Fibroblast of skin of back (primary cell): Measurements from ENCODE around the gene TNS1.

Experiments used
- DNase-seq: peaks from one replicate; pipeline ENCODE4 v3.0.0-alpha.2; 2013

Gene TNS1

DNA sequence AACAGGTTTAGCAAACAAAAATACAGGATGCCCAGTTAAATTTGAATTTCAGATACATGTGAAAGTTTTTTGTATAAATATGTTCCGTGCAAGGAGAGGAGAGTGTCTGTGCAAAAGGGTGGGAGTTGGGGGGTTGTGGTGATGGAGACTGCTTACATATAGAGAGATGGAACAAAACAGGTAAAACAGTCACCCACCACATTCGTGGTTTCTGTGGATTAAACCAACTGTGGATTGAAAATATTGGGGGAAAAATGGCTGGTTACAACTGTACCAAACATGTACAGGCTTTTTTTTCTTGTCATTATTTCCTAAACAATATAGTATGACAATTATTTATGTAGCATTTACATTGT lies 245.7 kb downstream of the TNS1 start:
- DNase-seq = no peak

- DNase-seq = peak; percentile 62
Measured at GRCh38 chr2:217756375-217757107, 246.3 kb downstream of the TNS1 start.

DNA sequence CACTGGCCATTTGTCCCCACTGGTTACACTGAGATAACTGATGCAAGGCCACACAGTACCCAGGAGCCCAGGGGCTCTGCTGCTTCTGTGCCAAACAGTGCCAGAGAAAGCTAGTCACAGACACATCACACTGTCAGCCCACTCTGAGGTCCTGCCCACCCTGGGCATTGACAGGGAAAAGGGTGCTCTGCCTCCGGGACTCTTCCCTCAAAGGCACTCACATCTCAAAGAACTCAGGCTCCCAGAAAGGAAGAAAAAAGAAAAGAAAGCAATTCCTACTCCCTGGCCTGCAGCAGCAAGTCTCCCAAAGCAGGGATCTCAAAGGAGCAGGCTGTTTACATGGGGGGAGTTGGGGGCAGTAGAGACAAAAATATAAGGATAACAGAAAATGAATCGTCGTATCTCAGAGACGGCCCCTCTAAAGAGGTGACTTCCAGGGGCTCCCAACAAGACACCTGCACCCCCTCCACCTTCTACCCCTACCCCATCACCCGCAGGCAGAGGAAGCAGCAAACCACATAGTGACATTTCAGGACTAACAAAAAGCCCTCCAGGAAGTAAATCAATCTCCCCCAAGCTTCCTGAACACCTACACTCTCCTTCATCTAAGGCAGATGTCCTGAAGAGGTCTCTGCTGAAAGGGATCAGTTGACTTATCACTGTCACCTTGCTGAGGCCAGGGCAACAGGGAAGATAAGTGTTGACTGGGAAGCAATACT lies 247.6 kb downstream of the TNS1 start:
- no peak for DNase-seq

DNA sequence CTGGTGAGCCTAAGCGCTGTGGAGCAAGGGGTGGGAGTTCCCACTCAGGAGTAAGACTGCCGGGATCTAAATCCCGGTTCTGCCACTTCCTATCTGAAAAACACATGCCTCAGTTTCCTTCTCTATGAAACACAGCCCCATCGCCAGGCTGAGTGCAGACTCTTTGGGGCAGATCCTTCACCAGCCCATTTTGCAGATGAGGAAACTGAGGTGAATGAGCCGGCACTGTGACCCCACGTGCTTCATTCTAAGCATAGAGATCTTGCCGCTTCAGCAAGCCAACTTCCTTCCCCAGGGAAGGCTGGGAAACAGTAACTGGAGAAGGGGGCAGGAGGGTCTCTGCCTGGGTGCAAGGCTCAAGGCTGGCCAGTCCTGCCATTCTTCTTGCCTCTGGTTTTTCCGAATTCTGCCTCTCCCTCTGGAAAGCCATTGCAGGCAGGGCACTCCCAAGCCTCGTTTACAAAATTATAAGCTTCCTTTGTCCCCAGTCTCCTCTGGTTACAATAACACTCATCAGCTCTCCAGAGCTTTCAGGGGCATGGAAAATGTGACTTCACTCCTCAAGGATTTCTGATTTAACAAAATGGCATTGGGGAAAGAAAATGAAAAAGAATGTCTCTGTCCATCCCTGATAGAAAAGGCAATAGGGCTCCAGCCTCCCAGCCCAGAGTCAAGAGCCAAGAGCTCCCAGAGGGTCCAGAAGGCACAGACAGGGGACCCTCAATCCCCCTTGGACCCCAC lies 249.2 kb downstream of the TNS1 start:
- DNase-seq = peak; percentile 84

- no peak for DNase-seq
Measured at GRCh38 chr2:217752714-217753459, 249.9 kb downstream of the TNS1 start.

DNA sequence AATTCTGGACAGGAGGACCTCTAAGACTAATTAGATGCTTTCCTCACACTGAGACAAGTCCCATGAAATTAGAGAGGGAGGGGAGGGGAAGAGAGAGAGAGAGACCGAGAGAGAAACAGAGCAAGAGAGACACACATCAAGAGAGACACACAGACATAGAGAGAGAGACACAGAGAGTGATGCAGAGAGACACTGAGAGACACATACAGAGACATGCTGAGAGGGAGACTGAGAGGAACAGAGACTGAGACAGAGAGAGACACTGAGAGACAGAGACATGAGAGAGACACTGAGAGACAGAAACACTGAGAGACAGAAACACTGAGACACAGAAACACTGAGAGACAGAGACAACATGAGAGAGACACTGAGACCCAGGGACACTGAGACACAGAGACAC lies 250.8 kb downstream of the TNS1 start:
- DNase-seq = no peak

DNA sequence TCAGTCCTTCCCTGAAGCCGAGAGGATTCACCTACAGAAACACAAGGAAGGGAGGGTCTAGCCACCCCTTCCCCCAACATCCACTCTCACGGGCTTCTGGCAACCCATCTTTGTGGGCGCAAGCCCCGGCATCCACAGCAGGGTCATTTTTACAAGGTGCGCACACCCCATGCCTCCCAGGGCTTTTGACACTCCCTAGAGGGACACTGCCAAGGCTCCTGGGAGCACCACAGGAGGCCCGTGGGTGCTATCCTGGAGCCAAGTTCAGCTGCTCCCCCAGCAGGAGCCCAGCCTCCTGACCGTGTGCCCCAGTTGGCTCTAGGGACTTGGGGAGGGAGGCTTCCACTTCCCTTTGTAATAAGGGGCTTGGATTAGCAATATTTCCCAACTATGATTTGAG lies 251.6 kb downstream of the TNS1 start:
- no peak for DNase-seq
